Stimulated activated naive CD8-positive, alpha-beta T cell treated with anti-CD3 and anti-CD28 coated beads, Interleukin-15, Interleukin-2, amounts not matched to agents 100 U/mL and 50 U/mL, for 24 hours (primary cell): Measurements from ENCODE around the gene CCDC68.
"Not testable (repeated sequence)": the region's sequence is repeated elsewhere in the genome, so short reads cannot be mapped to it uniquely, and the experiment has no call there.

Source experiments
- ATAC-seq: fragments of 150-1000 bp; cut with Tn5 transposase; one replicate; pipeline ENCODE4 v1.10.0; 2021
- DNase-seq: peaks from one replicate; pipeline ENCODE4 v3.0.0; 2021

The CCDC68 gene

GRCh38 chr18:54873884-54874255 is 85.4 kb downstream of the CCDC68 start:
- no peak for DNase-seq
- no peak for ATAC-seq

- DNase-seq (no peak), ATAC-seq (no peak)
Observed at GRCh38 chr18:54872681-54873080, 86.6 kb downstream of the CCDC68 start.

GRCh38 chr18:54871231-54871630 is 88.0 kb downstream of the CCDC68 start:
- DNase-seq (no peak), ATAC-seq (no peak)

- DNase-seq (no peak), ATAC-seq (no peak)
Observed at GRCh38 chr18:54867131-54867530, 92.1 kb downstream of the CCDC68 start.

- ATAC-seq (no peak), DNase-seq (no peak)
Observed at GRCh38 chr18:54860941-54861340, 98.3 kb downstream of the CCDC68 start.

- no peak for DNase-seq
- no peak for ATAC-seq
Observed at GRCh38 chr18:54859667-54860421, 99.4 kb downstream of the CCDC68 start.

GRCh38 chr18:54857499-54857898 is 101.8 kb downstream of the CCDC68 start:
- no peak for DNase-seq
- ATAC-seq: no peak

- ATAC-seq: no peak
- no peak for DNase-seq
Observed at GRCh38 chr18:54856105-54856646, 103.1 kb downstream of the CCDC68 start.

- ATAC-seq, DNase-seq: not testable (repeated sequence)
Observed at GRCh38 chr18:54855050-54855449, 104.2 kb downstream of the CCDC68 start.

- ATAC-seq (no peak), DNase-seq (no peak)
Observed at GRCh38 chr18:54852780-54853675, 106.2 kb downstream of the CCDC68 start.
